GM19023 (cell line): ENCODE data around the gene DOCK3.
"Not testable (repeated sequence)": the region's sequence is repeated elsewhere in the genome, so short reads cannot be mapped to it uniquely, and the experiment has no call there.

Experiments used
- ATAC-seq: cut with Tn5 transposase; IDR thresholded peaks from one replicate; pipeline ENCODE4 v1.9.1; 2021; ENCODE audit warnings: mild to moderate bottlenecking, moderate library complexity; ENCODE audit not compliant: unreplicated experiment

Gene DOCK3

GRCh38 chr3:50649451-50649931, 25.2 kb upstream of the DOCK3 start:
- ATAC-seq = no peak

GRCh38 chr3:50650018-50650417, 24.7 kb upstream of the DOCK3 start:
- no peak for ATAC-seq

DNA sequence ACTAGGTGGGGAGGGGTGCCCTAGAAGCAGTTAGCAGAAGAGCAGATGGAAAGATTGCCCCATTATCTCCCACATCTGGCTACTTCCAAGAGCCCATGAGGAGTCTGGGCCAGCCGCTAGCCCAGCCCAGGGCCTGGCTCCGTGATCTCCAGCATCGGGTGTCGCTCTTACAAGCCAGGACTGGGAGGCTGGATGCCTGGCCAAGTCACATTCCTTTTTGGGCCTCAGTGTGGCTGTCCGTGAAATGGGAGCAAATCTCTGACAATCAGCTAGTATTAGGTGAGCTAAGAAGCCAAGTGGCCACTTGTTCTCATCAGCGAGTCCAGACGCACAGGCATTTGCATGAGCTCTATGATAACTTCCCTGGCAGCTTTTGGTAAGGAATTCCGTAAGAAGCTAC, 23.3 kb upstream of the DOCK3 start:
- no peak for ATAC-seq

DNA sequence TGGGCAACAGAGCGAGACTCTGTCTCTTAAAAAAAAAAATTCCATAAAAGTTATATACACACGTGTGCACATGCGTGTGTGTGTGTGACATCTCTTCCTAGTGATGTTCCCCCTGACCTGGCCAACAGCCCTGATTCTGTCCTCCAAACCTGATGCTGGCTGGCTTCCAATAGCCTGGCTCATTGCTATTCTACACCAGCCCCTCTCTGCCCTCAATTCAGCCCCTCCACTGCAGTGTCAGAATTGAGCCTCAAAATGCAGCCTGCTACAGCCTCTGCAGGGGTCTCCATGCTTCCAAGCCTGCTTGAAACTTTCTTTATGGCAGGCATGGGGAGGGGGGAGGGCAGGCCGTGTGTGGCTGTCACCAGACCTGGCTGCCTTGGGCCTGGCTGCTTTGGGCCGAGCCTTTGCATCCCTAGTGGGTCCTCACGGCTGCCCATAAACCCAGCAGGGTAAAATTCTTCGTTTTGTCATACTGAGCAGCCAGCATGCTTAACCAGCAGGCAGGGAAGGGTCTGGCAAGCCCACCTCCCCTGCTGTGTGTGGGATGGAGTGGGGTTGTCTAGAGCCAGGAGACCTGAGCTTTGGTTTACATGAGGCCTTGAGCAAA, 22.7 kb upstream of the DOCK3 start:
- no peak for ATAC-seq

DNA sequence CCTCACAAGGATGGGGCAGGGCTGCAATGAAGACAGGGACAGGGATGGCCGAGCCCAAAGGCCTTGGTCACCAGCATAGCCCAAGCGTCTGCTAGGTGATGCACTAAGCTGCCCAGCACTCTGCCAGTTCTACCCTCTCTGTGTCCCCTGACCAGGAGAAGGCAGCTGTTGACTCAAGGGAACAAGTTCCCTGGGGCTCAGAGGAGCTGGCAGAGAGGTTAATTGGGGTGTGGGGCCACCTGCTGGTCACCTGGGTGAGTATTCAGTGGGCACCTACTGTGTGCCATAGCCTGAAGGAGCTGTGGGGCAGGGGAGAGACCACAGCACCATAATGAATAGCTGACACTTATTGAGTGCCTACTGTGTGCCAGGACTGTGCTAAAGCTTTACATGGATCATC, 22.0 kb upstream of the DOCK3 start:
- no peak for ATAC-seq

DNA sequence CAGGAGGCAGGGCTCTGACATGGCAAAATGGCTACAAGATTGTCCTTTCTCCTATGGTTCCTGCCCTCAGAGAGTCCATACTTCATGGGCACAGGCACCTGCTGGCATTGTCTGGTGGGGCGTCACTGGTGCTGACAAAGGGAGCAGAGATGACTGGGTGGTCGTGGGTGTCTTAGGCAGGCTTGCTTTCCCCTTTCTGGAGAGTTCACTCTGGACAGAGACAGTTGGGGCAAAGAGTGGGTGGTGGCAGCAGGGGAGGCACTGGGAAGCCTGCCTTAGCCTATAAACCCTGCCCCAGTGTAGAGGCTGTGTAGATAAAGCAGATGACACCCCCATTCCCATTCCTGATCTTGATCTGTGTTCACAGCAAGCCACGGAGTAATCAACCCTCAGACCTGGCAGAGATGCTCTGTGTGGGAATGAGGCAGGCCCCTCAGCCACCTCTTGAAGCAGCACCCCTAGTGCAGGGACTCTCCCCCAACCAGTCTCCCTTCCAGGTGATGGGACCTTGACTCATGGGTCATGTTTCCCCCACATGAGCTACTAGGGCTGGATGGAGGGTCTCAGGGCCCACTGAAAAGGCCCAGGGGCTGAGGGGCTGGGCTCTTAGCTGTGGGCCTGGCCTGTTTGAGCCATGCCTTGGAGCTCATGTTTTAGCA, 20.7 kb upstream of the DOCK3 start:
- no peak for ATAC-seq

GRCh38 chr3:50655009-50655830, 19.5 kb upstream of the DOCK3 start:
- ATAC-seq = no peak

- ATAC-seq = no peak
Measured at GRCh38 chr3:50656417-50657195, 18.1 kb upstream of the DOCK3 start.

DNA sequence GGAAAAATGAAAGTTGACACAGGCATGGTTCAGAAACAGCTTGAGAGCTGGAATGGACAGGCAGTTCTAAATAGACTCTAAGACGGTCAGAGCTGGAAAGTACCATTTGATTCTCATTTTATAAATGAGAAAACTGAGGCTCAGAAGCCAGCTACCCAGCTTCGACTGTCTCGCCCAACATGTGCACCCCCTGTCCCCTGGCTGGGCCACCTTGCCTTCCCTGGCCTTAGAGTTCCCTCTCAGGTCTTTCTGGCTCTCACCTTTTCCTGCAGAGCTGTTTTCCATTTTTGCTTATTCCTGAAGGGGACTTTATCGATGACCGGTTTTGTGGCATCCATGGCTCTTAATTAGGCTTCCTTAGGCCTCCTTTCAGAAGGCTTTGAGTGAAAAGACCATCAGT, 17.3 kb upstream of the DOCK3 start:
- ATAC-seq = no peak

DNA sequence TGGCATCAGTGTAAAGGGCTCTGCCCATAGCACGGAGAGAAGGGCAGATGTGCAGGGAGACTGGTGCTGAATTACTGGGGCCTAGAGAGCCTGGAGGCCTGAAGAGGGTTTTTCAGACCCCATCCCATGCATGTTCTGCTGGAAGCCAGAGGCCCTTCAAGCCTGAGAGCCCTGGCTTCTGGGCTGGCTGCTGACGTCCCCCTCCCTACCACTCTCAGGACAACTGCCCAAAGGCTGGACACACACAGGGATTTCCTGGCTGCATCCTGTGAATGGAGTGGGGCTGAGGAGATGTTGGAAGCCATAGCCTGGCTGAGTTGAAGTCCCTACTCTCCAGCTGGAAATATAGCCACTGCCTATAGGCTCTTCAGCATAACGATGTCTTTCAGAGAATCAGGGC, 16.9 kb upstream of the DOCK3 start:
- ATAC-seq = no peak

DNA sequence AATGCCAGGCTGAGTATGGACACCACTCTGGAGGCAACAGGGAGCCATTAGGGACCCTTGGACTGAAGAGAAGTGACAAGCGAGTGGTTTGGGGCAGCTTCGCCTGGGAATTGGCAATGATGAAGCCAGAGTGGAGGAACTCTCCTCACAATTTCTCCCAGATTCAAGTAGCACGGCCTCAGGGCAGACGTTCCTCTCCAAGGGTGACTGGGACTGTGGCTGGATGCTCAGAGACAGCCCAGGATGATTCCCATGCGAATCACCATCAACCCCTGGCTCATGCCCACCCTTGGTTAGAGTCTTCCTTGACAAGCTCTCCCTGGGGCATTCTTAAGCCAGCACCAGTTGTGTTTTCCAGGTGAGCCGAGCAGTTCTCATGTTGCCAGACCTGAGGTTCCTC, 16.3 kb upstream of the DOCK3 start:
- ATAC-seq = no peak

DNA sequence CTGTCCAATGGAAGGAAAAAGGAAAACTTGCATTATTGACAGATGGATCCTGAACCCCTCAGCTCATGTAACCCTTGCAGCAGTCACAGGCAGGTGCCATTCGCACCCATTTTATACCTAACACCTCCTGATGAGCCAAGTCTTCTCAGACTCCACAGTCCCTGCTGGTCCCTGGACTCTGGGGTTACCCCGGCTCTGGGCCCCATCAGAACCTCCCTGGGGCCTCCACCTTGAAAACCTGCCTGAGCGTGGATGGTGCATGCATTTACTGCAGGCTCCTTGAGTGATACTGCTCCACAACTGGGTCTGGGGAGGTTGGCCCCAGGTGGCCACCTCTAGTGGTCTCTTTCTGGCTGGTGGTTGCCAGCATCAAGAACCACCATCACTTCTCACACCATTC, 15.9 kb upstream of the DOCK3 start:
- ATAC-seq = no peak

DNA sequence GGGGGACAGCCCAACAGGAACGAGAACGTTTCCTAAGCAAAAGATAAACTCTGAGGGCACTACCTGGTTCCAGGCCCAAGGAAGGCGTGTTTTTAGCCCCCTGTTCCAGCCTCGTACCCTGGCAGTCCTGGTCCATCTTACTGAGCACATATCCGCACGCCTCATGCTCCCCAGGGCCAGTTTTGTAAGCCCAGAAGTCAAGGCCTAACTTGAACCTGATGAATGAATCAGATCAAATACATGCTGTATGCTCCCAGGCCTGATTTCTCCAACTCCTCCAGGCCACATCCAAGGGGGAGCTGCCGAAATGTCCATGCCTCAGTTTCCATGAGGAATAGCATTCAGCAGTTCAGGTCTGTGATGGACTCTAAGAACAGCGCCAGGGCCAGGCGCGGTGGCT, 14.3 kb upstream of the DOCK3 start:
- no peak for ATAC-seq

- no peak for ATAC-seq
Measured at GRCh38 chr3:50661321-50661837, 13.3 kb upstream of the DOCK3 start.

- no peak for ATAC-seq
Measured at GRCh38 chr3:50662408-50662807, 12.3 kb upstream of the DOCK3 start.

DNA sequence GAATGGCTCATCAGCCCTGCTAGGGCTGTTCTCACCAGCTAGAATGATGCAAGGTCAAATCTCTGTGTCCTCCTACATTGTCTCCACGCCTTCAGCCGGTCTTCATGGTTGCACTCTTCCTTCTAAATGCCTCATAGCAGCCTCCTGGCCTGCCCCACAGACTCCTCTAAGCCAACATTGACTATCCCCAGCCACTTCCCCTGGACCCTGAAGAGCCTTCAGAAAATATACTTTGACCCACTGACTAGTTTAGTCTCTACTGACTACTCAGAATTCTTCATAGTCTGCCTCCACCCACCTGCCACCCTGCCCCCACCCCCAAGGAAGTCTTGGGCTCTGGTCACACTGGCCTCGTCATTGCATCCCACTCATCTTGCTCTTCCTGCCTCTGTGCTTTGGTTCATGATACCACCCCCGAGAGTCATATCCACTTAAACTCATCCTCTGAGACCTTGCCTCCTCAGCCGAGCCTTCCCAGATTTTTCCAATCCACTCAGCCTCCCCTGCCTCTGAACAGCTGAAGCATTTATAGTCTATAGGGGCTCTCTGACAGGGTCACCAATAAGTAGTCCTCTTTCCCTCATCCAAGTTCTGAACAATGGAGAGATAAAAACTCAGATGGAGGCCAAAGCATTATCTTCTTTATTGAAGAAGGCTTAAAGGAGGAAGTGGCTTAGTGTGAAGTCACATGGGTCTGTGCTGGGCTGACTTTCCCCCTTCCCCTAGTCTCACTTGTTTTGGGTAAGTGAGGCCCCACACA, 9.5 kb upstream of the DOCK3 start:
- ATAC-seq = no peak

DNA sequence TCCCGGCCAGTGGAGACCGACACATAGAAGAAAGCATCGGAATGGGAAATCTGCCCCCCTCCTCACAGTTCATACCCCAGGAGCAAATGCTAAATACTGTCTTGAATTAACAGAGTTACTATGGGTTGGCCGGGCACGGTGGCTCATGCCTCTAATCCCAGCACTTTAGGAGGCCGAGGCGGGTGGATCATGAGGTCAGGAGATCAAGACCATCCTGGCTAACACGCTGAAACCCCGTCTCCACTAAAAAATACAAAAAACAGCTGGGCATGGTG, 8.9 kb upstream of the DOCK3 start:
- ATAC-seq = not testable (repeated sequence)

- ATAC-seq = no peak
Measured at GRCh38 chr3:50666837-50667236, 7.9 kb upstream of the DOCK3 start.

DNA sequence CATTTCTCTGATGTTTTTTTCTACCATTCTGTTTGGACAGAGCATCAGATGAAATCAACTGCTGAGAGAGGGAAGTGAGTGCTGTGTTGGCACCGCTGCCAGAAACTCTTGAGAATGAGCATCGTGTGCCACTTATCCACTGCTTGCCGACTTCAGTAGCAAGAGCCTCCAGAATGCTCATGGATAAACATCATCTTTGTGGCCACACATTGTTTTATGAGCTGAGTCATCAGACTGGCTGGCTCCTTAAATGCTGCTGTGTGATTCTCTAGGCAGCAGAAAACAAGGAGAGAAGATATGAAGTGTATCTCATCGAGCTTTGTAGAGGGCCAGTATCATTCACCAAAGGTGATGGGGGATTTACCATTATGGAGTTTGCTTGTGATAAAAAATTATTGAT, 3.4 kb upstream of the DOCK3 start:
- ATAC-seq = no peak

DNA sequence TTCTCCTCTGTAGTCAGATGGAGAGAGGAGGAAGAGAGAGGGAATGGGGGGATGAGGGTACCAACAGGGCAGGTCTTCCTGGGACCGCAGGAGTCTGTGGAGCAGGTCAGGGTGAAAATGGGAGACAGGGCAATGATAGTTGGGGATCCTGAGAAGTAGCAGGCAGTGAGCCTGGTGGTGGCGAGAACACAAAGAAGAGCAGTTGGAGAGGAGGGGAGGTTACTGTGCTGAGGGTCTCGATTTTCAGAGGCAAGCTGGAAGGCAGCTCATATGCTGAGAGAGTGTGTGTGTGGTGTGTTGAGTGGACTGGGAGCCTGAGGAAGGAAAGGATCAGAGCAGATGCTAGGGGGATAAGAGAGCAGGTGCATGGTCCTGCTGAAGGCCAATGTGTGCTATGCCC, 2.1 kb upstream of the DOCK3 start:
- no peak for ATAC-seq

DNA sequence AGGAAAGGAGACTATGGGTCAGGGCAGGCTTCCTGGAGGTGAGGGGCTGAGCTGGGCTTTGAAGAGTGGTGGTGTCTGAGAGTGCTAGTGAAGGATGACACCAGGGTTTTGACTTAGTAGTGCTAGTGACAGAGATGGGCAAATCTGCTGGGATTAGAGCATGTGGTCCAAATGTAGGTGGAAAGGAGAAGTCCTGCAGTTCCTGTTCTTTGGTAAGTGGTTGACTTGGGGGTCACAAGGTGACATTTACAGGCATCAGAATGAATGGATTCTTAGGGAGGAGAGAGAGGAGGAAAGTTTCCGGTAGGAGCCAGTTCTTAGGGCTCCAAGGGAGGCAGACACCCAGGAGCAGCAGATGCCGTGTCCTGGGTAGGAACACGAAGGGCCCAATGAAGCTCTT, 796 bp upstream of the DOCK3 start:
- no peak for ATAC-seq
